SK-N-SH (cell line): ENCODE results near the gene PPM1A.

Experiments
- EZH2phosphoT487 ChIP-seq: fragments of 200-600 bp; sonication (generic); IDR thresholded peaks from 2 replicates; pipeline ENCODE4 v1.6.1; 2017; ENCODE audit warnings: low read depth, mixed run types, mild to moderate bottlenecking, antibody characterized with exemption, moderate library complexity, borderline replicate concordance
- GABPA ChIP-seq: IDR thresholded peaks from 2 replicates; pipeline ENCODE4 v1.4.0; 2012; ENCODE audit warnings: low read depth, mild to moderate bottlenecking
- JUND ChIP-seq: IDR thresholded peaks from 2 replicates; pipeline ENCODE4 v1.4.0; 2012
- NFIC ChIP-seq: IDR thresholded peaks from 2 replicates; pipeline ENCODE4 v1.4.0; 2012; ENCODE audit warnings: borderline replicate concordance
- NRF1 ChIP-seq: IDR thresholded peaks from 2 replicates; pipeline ENCODE4 v1.6.1; 2012; ENCODE audit warnings: low read depth, mild to moderate bottlenecking, low read length
- POLR2AphosphoS5 ChIP-seq: IDR thresholded peaks from 2 replicates; pipeline ENCODE4 v1.6.1; 2012; ENCODE audit warnings: low read depth, low read length
- REST ChIP-seq: IDR thresholded peaks from 2 replicates; pipeline ENCODE4 v1.6.1; 2012; ENCODE audit warnings: mild to moderate bottlenecking, low read depth, low read length, moderate library complexity
- RXRA ChIP-seq: IDR thresholded peaks from 2 replicates; pipeline ENCODE4 v1.4.0; 2012; ENCODE audit warnings: low read depth, mild to moderate bottlenecking, borderline replicate concordance
- SIN3A ChIP-seq: IDR thresholded peaks from 2 replicates; pipeline ENCODE4 v1.6.1; 2012; ENCODE audit warnings: low read depth, mild to moderate bottlenecking, low read length, moderate library complexity, borderline replicate concordance
- TF ChIP-seq, protein P1 (sequence below): IDR thresholded peaks from 2 replicates; pipeline ENCODE4 v1.4.0; 2012; ENCODE audit warnings: low read depth, borderline replicate concordance
- TF ChIP-seq, protein P2 (sequence below): fragments of 200-600 bp; sonication (generic); IDR thresholded peaks from 2 replicates; pipeline ENCODE4 v1.6.1; 2017; ENCODE audit warnings: antibody characterized with exemption, mild to moderate bottlenecking, moderate library complexity
- TF ChIP-seq, protein P3 (sequence below): fragments of 150-350 bp; IDR thresholded peaks from 2 replicates; pipeline ENCODE4 v1.6.1; 2017; ENCODE audit warnings: antibody characterized with exemption, low read length, low read depth, borderline replicate concordance
- TF ChIP-seq, protein P4 (sequence below): IDR thresholded peaks from 2 replicates; pipeline ENCODE4 v1.4.0; 2012; ENCODE audit warnings: low read depth
- TF ChIP-seq, protein P5 (sequence below): IDR thresholded peaks from 2 replicates; pipeline ENCODE4 v1.4.0; 2012; ENCODE audit warnings: low read depth, borderline replicate concordance

DNA sequence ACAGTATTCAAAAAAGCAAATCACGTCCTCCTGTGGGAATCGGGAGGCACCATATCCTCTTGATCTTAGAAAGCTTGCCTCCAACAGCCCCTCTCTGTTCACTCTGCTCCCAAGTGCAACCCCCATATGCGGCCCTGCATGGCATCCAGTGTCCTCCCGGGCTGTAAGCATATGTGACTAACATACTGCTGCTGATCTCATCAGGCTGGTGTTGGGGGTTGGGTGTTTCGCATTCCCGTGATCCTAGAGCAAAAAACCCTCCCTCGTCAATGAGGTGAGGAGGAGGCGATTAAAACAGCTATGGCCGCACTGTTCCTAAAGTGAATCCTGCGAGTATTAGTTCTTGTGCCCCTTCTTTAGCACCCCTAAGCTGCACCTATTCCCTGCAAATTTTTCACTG lies 28.1 kb upstream of the PPM1A start:
- no peak for TF ChIP-seq POLR2AphosphoS5
- no peak for TF ChIP-seq GABPA
- TF ChIP-seq, protein P1, sequence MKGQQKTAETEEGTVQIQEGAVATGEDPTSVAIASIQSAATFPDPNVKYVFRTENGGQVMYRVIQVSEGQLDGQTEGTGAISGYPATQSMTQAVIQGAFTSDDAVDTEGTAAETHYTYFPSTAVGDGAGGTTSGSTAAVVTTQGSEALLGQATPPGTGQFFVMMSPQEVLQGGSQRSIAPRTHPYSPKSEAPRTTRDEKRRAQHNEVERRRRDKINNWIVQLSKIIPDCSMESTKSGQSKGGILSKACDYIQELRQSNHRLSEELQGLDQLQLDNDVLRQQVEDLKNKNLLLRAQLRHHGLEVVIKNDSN, result no peak
- TF ChIP-seq, protein P2, sequence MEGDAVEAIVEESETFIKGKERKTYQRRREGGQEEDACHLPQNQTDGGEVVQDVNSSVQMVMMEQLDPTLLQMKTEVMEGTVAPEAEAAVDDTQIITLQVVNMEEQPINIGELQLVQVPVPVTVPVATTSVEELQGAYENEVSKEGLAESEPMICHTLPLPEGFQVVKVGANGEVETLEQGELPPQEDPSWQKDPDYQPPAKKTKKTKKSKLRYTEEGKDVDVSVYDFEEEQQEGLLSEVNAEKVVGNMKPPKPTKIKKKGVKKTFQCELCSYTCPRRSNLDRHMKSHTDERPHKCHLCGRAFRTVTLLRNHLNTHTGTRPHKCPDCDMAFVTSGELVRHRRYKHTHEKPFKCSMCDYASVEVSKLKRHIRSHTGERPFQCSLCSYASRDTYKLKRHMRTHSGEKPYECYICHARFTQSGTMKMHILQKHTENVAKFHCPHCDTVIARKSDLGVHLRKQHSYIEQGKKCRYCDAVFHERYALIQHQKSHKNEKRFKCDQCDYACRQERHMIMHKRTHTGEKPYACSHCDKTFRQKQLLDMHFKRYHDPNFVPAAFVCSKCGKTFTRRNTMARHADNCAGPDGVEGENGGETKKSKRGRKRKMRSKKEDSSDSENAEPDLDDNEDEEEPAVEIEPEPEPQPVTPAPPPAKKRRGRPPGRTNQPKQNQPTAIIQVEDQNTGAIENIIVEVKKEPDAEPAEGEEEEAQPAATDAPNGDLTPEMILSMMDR, result no peak
- no peak for TF ChIP-seq NRF1
- TF ChIP-seq NFIC, result no peak
- TF ChIP-seq REST, result no peak
- TF ChIP-seq, protein P3, sequence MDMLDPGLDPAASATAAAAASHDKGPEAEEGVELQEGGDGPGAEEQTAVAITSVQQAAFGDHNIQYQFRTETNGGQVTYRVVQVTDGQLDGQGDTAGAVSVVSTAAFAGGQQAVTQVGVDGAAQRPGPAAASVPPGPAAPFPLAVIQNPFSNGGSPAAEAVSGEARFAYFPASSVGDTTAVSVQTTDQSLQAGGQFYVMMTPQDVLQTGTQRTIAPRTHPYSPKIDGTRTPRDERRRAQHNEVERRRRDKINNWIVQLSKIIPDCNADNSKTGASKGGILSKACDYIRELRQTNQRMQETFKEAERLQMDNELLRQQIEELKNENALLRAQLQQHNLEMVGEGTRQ, result no peak
- TF ChIP-seq, protein P4, sequence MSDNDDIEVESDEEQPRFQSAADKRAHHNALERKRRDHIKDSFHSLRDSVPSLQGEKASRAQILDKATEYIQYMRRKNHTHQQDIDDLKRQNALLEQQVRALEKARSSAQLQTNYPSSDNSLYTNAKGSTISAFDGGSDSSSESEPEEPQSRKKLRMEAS, result no peak
- TF ChIP-seq JUND, result no peak
- no peak for TF ChIP-seq RXRA
- TF ChIP-seq, protein P5, sequence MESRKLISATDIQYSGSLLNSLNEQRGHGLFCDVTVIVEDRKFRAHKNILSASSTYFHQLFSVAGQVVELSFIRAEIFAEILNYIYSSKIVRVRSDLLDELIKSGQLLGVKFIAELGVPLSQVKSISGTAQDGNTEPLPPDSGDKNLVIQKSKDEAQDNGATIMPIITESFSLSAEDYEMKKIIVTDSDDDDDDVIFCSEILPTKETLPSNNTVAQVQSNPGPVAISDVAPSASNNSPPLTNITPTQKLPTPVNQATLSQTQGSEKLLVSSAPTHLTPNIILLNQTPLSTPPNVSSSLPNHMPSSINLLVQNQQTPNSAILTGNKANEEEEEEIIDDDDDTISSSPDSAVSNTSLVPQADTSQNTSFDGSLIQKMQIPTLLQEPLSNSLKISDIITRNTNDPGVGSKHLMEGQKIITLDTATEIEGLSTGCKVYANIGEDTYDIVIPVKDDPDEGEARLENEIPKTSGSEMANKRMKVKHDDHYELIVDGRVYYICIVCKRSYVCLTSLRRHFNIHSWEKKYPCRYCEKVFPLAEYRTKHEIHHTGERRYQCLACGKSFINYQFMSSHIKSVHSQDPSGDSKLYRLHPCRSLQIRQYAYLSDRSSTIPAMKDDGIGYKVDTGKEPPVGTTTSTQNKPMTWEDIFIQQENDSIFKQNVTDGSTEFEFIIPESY, result no peak
- no peak for TF ChIP-seq SIN3A
- no peak for TF ChIP-seq EZH2phosphoT487
